H1 (cell line): ENCODE data around the gene ATPAF2. TPM values are rescaled to one million over a fixed set of nuclear protein-coding genes. Genes with fewer than 3 reads are reported as not detected.
A peak's percentile ranks its signal among the peaks of the same experiment; 100 is the strongest.

Experiments used
- BRCA1 ChIP-seq: IDR thresholded peaks from 2 replicates; pipeline ENCODE4 v1.6.1; 2012; ENCODE audit warnings: low read depth, low read length, improper control_type of control experiment
- CBX5 ChIP-seq: fragments of 300-800, 300-1000 bp; sonication (generic); IDR thresholded peaks from 2 replicates; pipeline ENCODE4 v1.7.1; 2016; ENCODE audit warnings: antibody characterized with exemption, low read length, low read depth
- GABPA ChIP-seq: IDR thresholded peaks from 2 replicates; pipeline ENCODE4 v1.6.1; 2011; ENCODE audit warnings: mild to moderate bottlenecking, low read length, moderate library complexity, borderline replicate concordance; ENCODE audit not compliant: insufficient read depth
- MAFK ChIP-seq: IDR thresholded peaks from 2 replicates; pipeline ENCODE4 v1.6.1; 2012; ENCODE audit warnings: low read depth, mild to moderate bottlenecking, improper control_type of control experiment, low read length
- NRF1 ChIP-seq: IDR thresholded peaks from 2 replicates; pipeline ENCODE4 v1.6.1; 2011; ENCODE audit warnings: mild to moderate bottlenecking, low read depth, low read length, improper control_type of control experiment
- PHF8 ChIP-seq: fragments of 200-600 bp; sonication (generic); conservative IDR thresholded peaks from 2 replicates; pipeline ENCODE4 v1.7.1; 2012; ENCODE audit warnings: low read depth, mild to moderate bottlenecking, inconsistent platforms, low read length, moderate library complexity
- POLR2AphosphoS5 ChIP-seq: IDR thresholded peaks from 2 replicates; pipeline ENCODE4 v1.6.1; 2011; ENCODE audit warnings: low read depth, low read length
- RBBP5 ChIP-seq: IDR thresholded peaks from 2 replicates; pipeline ENCODE4 v1.7.1; 2012; ENCODE audit warnings: low read depth, mild to moderate bottlenecking, inconsistent platforms, low read length, moderate library complexity, borderline replicate concordance
- RFX5 ChIP-seq: IDR thresholded peaks from 2 replicates; pipeline ENCODE4 v1.6.1; 2011; ENCODE audit warnings: low read depth, low read length, improper control_type of control experiment, borderline replicate concordance
- RNF2 ChIP-seq: fragments of 200-900, 300-1000 bp; sonication (generic); IDR thresholded peaks from 2 replicates; pipeline ENCODE4 v1.7.1; 2016; ENCODE audit warnings: borderline replicate concordance, low read depth, mild to moderate bottlenecking, antibody characterized with exemption, low read length; ENCODE audit not compliant: poor library complexity, severe bottlenecking; ENCODE audit errors: missing control alignments
- SIN3A ChIP-seq, 2 experiments: IDR thresholded peaks in 1 of 2; conservative IDR thresholded peaks in 1 of 2; 2 replicates each; pipeline ENCODE4 v1.6.1; 2011 to 2012; ENCODE audit warnings: low read length in 2 of 2, improper control_type of control experiment in 1 of 2, low read depth in 1 of 2, mild to moderate bottlenecking in 1 of 2
- SP2 ChIP-seq: IDR thresholded peaks from 2 replicates; pipeline ENCODE4 v1.6.1; 2012; ENCODE audit warnings: mild to moderate bottlenecking, low read length, inconsistent platforms
- SUZ12 ChIP-seq: fragments of 200-600 bp; sonication (generic); IDR thresholded peaks from 2 replicates; pipeline ENCODE4 v1.6.1; 2012; ENCODE audit warnings: mild to moderate bottlenecking, inconsistent platforms, low read length, moderate library complexity, mixed read lengths
- TAF7 ChIP-seq: optimal IDR thresholded peaks from 2 replicates; pipeline ENCODE3; 2011; ENCODE audit warnings: low read depth, mild to moderate bottlenecking, inconsistent platforms, low read length, moderate library complexity, borderline replicate concordance
- TBP ChIP-seq: IDR thresholded peaks from 2 replicates; pipeline ENCODE4 v1.6.1; 2011; ENCODE audit warnings: low read depth, low read length, improper control_type of control experiment
- TCF12 ChIP-seq: IDR thresholded peaks from 2 replicates; pipeline ENCODE4 v1.6.1; 2011; ENCODE audit warnings: low read depth, mild to moderate bottlenecking, low read length
- TEAD4 ChIP-seq: IDR thresholded peaks from 2 replicates; pipeline ENCODE4 v1.6.1; 2012; ENCODE audit warnings: low read depth, low read length, inconsistent platforms, mixed read lengths
- USF2 ChIP-seq: IDR thresholded peaks from 2 replicates; pipeline ENCODE4 v1.6.1; 2011; ENCODE audit warnings: low read length, improper control_type of control experiment
- polyA plus RNA-seq, 7 experiments: library from polyadenylated mRNA; depleted of rRNA in 3 of 7; stranded (reverse) in 5 of 7; unstranded in 2 of 7; fragments of >200 nt in 5 of 7; fragments of 200-250 nt in 2 of 7; gene quantifications; 1 replicate in 5 of 7; 2 replicates in 1 of 7; 4 replicates in 1 of 7; pipeline versions ENCODE4 v1.2.1 to v1.2.3, GENCODE V29; 2011 to 2013; ENCODE audit warnings: missing spikeins in 2 of 7, mixed read lengths in 2 of 7
- total RNA-seq: library from RNA; stranded (reverse); fragmentation: NEBNext Ultra II Directional; extraction: Animal tissue kit (Norgen Biotek cat#: 25700); gene quantifications from 2 replicates; pipeline ENCODE4 v1.2.1, GENCODE V29; 2021
- TF ChIP-seq, protein P1 (sequence below): IDR thresholded peaks from 2 replicates; pipeline ENCODE4 v1.6.1; 2012; ENCODE audit warnings: inconsistent platforms
- TF ChIP-seq, protein P2 (sequence below): IDR thresholded peaks from 2 replicates; pipeline ENCODE4 v1.6.1; 2011; ENCODE audit warnings: low read depth, mild to moderate bottlenecking, low read length; ENCODE audit not compliant: insufficient read depth

Gene ATPAF2
- total and polyA plus RNA-seq, 2 of the 8 experiments (the other 6 are each of a cell fraction or from before 2014, with no cell fraction given), result 19.6 to 22.9 TPM

DNA sequence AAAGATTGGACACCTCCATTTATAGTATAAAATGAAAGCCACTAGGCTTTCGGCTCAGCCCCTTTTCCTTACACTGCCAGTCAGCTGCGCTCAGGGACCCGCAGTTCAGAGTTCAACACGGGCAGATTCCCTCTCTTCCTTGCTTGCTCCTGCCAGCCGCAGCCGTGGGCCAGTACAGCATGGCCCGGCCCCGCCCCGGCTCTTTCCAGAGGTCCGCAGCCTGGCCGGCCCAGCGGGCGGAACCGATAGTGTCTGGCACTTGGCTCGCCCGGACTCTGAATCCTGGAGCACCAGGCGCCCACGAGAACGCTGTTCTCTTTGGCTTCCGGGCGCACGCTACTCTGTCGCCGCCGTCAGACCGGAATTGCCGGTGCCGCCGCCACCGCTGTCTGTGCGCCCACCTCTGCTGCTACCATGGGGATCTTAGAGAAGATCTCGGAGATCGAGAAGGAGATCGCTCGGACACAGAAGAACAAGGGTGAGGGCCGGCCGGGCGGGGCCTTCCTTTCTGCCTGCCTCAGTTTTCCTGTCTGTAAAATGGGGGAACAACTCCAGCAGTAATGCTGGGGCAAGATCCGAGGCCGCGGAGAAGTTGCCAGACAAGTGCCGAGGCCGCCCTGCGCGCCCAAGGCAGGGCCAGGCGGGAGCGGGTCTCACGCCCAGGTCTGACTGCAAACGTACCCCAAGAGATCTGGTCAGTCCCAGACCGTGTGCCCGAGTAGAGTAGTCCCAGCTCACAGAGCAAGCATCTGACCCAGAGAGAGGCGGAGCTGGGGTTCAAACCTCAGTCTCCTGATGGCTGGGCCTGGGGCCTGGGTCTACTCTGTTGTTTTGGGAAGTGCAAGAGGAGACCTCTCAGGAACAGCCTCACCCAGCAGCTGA is 48.9 kb upstream of the ATPAF2 start, which contains the start of gene DRG2 (continued):
- peak; percentile 81 for TF ChIP-seq TAF7
- TF ChIP-seq RFX5, result no peak
- TF ChIP-seq TBP, result peak; percentile 85
- TF ChIP-seq, protein P1, sequence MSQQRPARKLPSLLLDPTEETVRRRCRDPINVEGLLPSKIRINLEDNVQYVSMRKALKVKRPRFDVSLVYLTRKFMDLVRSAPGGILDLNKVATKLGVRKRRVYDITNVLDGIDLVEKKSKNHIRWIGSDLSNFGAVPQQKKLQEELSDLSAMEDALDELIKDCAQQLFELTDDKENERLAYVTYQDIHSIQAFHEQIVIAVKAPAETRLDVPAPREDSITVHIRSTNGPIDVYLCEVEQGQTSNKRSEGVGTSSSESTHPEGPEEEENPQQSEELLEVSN, result peak; percentile 75
- TF ChIP-seq PHF8, result peak; percentile 87
- TF ChIP-seq, protein P2, sequence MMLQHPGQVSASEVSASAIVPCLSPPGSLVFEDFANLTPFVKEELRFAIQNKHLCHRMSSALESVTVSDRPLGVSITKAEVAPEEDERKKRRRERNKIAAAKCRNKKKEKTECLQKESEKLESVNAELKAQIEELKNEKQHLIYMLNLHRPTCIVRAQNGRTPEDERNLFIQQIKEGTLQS, result no peak
- no peak; the same call in 1 of the 2 replicates for TF ChIP-seq TEAD4
- TF ChIP-seq POLR2AphosphoS5, result peak; percentile 77
- TF ChIP-seq SIN3A (conservative IDR thresholded peaks at IDR 0.05 in 1 of 2, IDR thresholded peaks at IDR 0.05 in 1 of 2; ENCODE audit: low read depth in 1 of 2, low read length in 2 of 2), result peak; percentile 78 to 95; a peak in 3 of 4 replicates
- TF ChIP-seq BRCA1, result no peak
- TF ChIP-seq NRF1, result no peak
- TF ChIP-seq CBX5, result no peak
- TF ChIP-seq RBBP5, result peak; percentile 71; the same call in 1 of the 2 replicates
- peak; percentile 84 for TF ChIP-seq TCF12
- no peak for TF ChIP-seq SP2
- TF ChIP-seq MAFK, result no peak
- no peak for TF ChIP-seq RNF2
- TF ChIP-seq USF2, result no peak
- TF ChIP-seq SUZ12, result no peak
- peak; percentile 98 for TF ChIP-seq GABPA
